OCI-LY3 (cell line): ENCODE results near the gene SCN2B.
A peak's percentile ranks its signal among the peaks of the same experiment; 100 is the strongest.

Source experiments
- H2AFZ ChIP-seq: fragments of 200-600, 300-600 bp; shearing (Covaris generic); 2 replicates; pipeline ENCODE4 v1.6.0; 2014; ENCODE audit warnings: antibody characterized with exemption, low read depth, low read length
- H3K27ac ChIP-seq: fragments of 200-600, 300-600 bp; sonication (generic); 2 replicates; pipeline ENCODE4 v1.5.1; 2014; ENCODE audit warnings: mild to moderate bottlenecking, low read length, moderate library complexity, mixed read lengths
- H3K27me3 ChIP-seq: fragments of 200-600, 300-600 bp; sonication (generic); 2 replicates; pipeline ENCODE4 v1.6.1; 2014; ENCODE audit warnings: low read depth, low read length, mixed read lengths
- H3K36me3 ChIP-seq: fragments of 200-600, 300-600 bp; sonication (generic); replicated peaks from 2 replicates; pipeline ENCODE3; 2014; ENCODE audit warnings: low read depth, low read length, mixed read lengths
- H3K4me1 ChIP-seq: fragments of 300-600, 200-600 bp; sonication (generic); 2 replicates; pipeline ENCODE4 v1.6.1; 2014; ENCODE audit warnings: low read length, mixed read lengths
- H3K4me2 ChIP-seq: fragments of 200-600, 300-600 bp; sonication (generic); 2 replicates; pipeline ENCODE4 v1.6.1; 2014; ENCODE audit warnings: low read length, mixed read lengths
- H3K4me3 ChIP-seq: fragments of 300-600, 200-600 bp; sonication (generic); 2 replicates; pipeline ENCODE4 v1.5.1; 2014; ENCODE audit warnings: antibody characterized with exemption, mild to moderate bottlenecking, low read length, moderate library complexity
- H3K79me2 ChIP-seq: fragments of 300-600, 200-600 bp; shearing (Covaris generic); 2 replicates; pipeline ENCODE4 v1.6.1; 2014; ENCODE audit warnings: mild to moderate bottlenecking, low read length, mixed read lengths
- H3K9ac ChIP-seq: fragments of 300-600, 200-600 bp; shearing (Covaris generic); 2 replicates; pipeline ENCODE4 v1.6.0; 2014; ENCODE audit warnings: mild to moderate bottlenecking, low read length, moderate library complexity
- H3K9me3 ChIP-seq: fragments of 200-600, 300-600 bp; shearing (Covaris generic); 2 replicates; pipeline ENCODE4 v1.6.1; 2014; ENCODE audit warnings: low read length, mixed read lengths; ENCODE audit not compliant: insufficient read depth
- H4K20me1 ChIP-seq: fragments of 200-600, 300-600 bp; sonication (generic); 2 replicates; pipeline ENCODE4 v1.6.1; 2016; ENCODE audit warnings: low read length, mixed read lengths; ENCODE audit not compliant: insufficient read depth
- CTCF ChIP-seq: fragments of 200-600, 300-600 bp; sonication (generic); IDR thresholded peaks from 2 replicates; pipeline ENCODE4 v1.5.1; 2014; ENCODE audit warnings: antibody characterized with exemption, low read length, low read depth
- EZH2phosphoT487 ChIP-seq: fragments of 200-600 bp; shearing (Covaris generic); IDR thresholded peaks from 2 replicates; pipeline ENCODE4 v1.6.1; 2018; ENCODE audit warnings: antibody characterized with exemption, mixed run types, low read depth

The SCN2B gene

GRCh38 chr11:118143661-118144185 lies 32.7 kb downstream of the SCN2B start:
- Histone ChIP-seq H3K27me3 (peaks cover 32% of the 10 kb centered on the region), H2AFZ (no peak overlapping the region), H3K9ac (no peak overlapping the region), H3K4me1 (peaks cover 13% of the 10 kb centered on the region; the same call in 1 of the 2 replicates), H3K36me3 (no peaks in the 10 kb centered on the region), H3K9me3 (no peaks in the 10 kb centered on the region), H3K27ac (no peak overlapping the region), H4K20me1 (no peaks in the 10 kb centered on the region), H3K4me3 (no peak overlapping the region), H3K79me2 (no peaks in the 10 kb centered on the region), H3K4me2 (no peak overlapping the region)
- TF ChIP-seq EZH2phosphoT487 (no peak), CTCF (no peak)

- H2AFZ ChIP-seq = no peak overlapping the region
- H3K27ac ChIP-seq = no peak overlapping the region
- no peaks in the 10 kb centered on the region for H3K79me2 ChIP-seq
- H3K36me3 ChIP-seq = no peaks in the 10 kb centered on the region
- H3K9me3 ChIP-seq = no peaks in the 10 kb centered on the region
- no peak overlapping the region for H3K9ac ChIP-seq
- TF ChIP-seq CTCF (no peak), EZH2phosphoT487 (no peak)
- peak overlapping the region; percentile 35 for H3K4me3 ChIP-seq
- no peaks in the 10 kb centered on the region for H4K20me1 ChIP-seq
- H3K27me3 ChIP-seq = peaks cover 39% of the 10 kb centered on the region
- H3K4me2 ChIP-seq = peak overlapping the region; percentile 14
- H3K4me1 ChIP-seq = peaks cover 13% of the 10 kb centered on the region; the same call in 1 of the 2 replicates
Observed at GRCh38 chr11:118142809-118143208, 33.6 kb downstream of the SCN2B start.

DNA sequence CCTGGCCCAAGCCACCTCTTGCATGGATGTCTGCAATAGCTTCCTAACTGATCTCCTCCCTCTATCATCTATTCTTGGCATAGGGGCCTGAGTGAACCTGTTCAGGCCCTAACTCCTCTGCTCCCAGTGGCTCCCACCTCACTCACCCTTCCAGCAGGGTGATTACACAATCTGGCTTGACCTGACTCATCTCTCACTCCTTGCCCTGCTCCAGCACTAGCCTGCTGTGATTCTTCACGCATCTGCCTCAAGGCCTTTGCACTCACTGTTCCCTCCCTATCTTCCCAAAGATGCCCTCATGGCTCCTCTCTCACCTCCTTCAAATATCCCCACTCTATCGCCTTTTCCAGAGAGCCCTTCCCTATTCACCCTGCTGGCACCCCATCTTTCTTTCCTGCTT lies 34.4 kb downstream of the SCN2B start:
- no peak overlapping the region for H3K27ac ChIP-seq
- H3K4me1 ChIP-seq = peaks cover 13% of the 10 kb centered on the region; the same call in 1 of the 2 replicates
- no peak overlapping the region for H2AFZ ChIP-seq
- H3K9ac ChIP-seq = no peak overlapping the region
- H3K4me3 ChIP-seq = no peak overlapping the region
- no peaks in the 10 kb centered on the region for H4K20me1 ChIP-seq
- H3K4me2 ChIP-seq = no peak overlapping the region
- no peaks in the 10 kb centered on the region for H3K79me2 ChIP-seq
- H3K9me3 ChIP-seq = no peaks in the 10 kb centered on the region
- no peaks in the 10 kb centered on the region for H3K36me3 ChIP-seq
- H3K27me3 ChIP-seq = peaks cover 36% of the 10 kb centered on the region
- TF ChIP-seq EZH2phosphoT487 = no peak
- no peak for TF ChIP-seq CTCF

DNA sequence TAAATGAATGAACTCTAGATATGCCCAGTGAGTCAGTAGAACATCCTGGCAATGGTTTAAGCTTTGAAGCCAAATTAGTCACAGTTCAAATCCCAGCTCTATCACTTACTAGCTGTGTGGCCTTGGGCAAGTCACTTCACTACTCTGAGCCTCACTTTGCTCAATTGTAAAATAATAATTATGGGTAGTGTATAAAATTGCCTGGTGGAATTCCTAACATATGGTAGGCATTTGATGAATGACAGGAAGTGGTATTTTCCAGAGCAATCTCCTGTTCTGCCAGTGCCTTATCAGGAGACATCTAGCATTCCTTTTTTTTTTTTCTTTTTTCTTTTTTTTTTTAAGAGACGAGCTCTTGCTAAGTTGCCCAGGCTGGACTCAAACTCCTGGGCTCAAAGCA lies 36.9 kb downstream of the SCN2B start:
- H3K9ac ChIP-seq = no peak overlapping the region
- H3K79me2 ChIP-seq = no peaks in the 10 kb centered on the region
- no peak overlapping the region for H3K4me2 ChIP-seq
- H2AFZ ChIP-seq = no peak overlapping the region
- no peaks in the 10 kb centered on the region for H4K20me1 ChIP-seq
- TF ChIP-seq CTCF (no peak), EZH2phosphoT487 (no peak)
- peaks cover 43% of the 10 kb centered on the region for H3K27me3 ChIP-seq
- no peak overlapping the region for H3K27ac ChIP-seq
- peaks cover 6% of the 10 kb centered on the region; the same call in 1 of the 2 replicates for H3K4me1 ChIP-seq
- H3K9me3 ChIP-seq = no peaks in the 10 kb centered on the region
- no peak overlapping the region for H3K4me3 ChIP-seq
- no peaks in the 10 kb centered on the region for H3K36me3 ChIP-seq
